ENCODE data around the gene DLGAP4. TPM values are rescaled to one million over a fixed set of nuclear protein-coding genes. Genes with fewer than 3 reads are reported as not detected.

The DLGAP4 gene
- total RNA-seq, 1 donor from 2014 or later = 61.2 TPM

GRCh38 chr20:36467076-36467999 is 161.2 kb downstream of the DLGAP4 start:
- DNase-seq (no peak), ATAC-seq (peak; percentile 7)
- Histone ChIP-seq H3K4me3 (no peak overlapping the region), H3K36me3 (no peaks in the 10 kb centered on the region), H3K27ac (peak overlapping the region; percentile 69), H3K9me3 (no peaks in the 10 kb centered on the region), H3K4me1 (peaks cover 83% of the 10 kb centered on the region), H3K27me3 (no peaks in the 10 kb centered on the region)
- TF ChIP-seq CTCF (IDR thresholded peaks at IDR 0.05) = no peak
- intact Hi-C loops (cut with DNase I) = no loop called here

- no peak for TF ChIP-seq CTCF (IDR thresholded peaks at IDR 0.05)
- ATAC-seq (no peak), DNase-seq (no peak)
- Histone ChIP-seq H3K9me3 (no peaks in the 10 kb centered on the region), H3K27me3 (no peaks in the 10 kb centered on the region), H3K4me1 (peaks cover 88% of the 10 kb centered on the region), H3K27ac (peak overlapping the region; percentile 69), H3K4me3 (no peak overlapping the region), H3K36me3 (no peaks in the 10 kb centered on the region)
- intact Hi-C loops (cut with DNase I) = no loop called here
Measured at GRCh38 chr20:36468149-36469000, 162.2 kb downstream of the DLGAP4 start.

- H3K27me3 ChIP-seq = no peaks in the 10 kb centered on the region
- TF ChIP-seq CTCF (IDR thresholded peaks at IDR 0.05) = no peak
- H3K27ac ChIP-seq = peak overlapping the region; percentile 47
- intact Hi-C loops (cut with DNase I) = no loop called here
- no peak overlapping the region for H3K4me3 ChIP-seq
- peaks cover 90% of the 10 kb centered on the region for H3K4me1 ChIP-seq
- DNase-seq (no peak), ATAC-seq (no peak)
- H3K9me3 ChIP-seq = no peaks in the 10 kb centered on the region
- H3K36me3 ChIP-seq = no peaks in the 10 kb centered on the region
Measured at GRCh38 chr20:36469973-36470372, 163.8 kb downstream of the DLGAP4 start.

- Histone ChIP-seq H3K36me3 (no peaks in the 10 kb centered on the region), H3K9me3 (no peaks in the 10 kb centered on the region), H3K4me1 (peaks cover 72% of the 10 kb centered on the region), H3K4me3 (no peak overlapping the region), H3K27me3 (no peaks in the 10 kb centered on the region), H3K27ac (peak overlapping the region; percentile 88)
- ATAC-seq (no peak), DNase-seq (no peak)
- TF ChIP-seq CTCF (IDR thresholded peaks at IDR 0.05) = no peak
- intact Hi-C loops (cut with DNase I) = no loop called here
Measured at GRCh38 chr20:36471885-36472636, 165.9 kb downstream of the DLGAP4 start.

- peak overlapping the region; percentile 88 for H3K27ac ChIP-seq
- no peaks in the 10 kb centered on the region for H3K36me3 ChIP-seq
- H3K27me3 ChIP-seq = no peaks in the 10 kb centered on the region
- intact Hi-C loops (cut with DNase I) = no loop called here
- H3K4me3 ChIP-seq = peak overlapping the region; percentile 28
- no peak for TF ChIP-seq CTCF (IDR thresholded peaks at IDR 0.05)
- no peaks in the 10 kb centered on the region for H3K9me3 ChIP-seq
- H3K4me1 ChIP-seq = peaks cover 69% of the 10 kb centered on the region
- DNase-seq (peak; percentile 74), ATAC-seq (peak; percentile 81)
Measured at GRCh38 chr20:36472637-36473090, 166.5 kb downstream of the DLGAP4 start.

All from upper lobe of right lung (tissue), 1 donor.